IMR-90 (cell line): ENCODE results near the gene CCDC136.

Experiments
- CEBPB ChIP-seq: IDR thresholded peaks from 2 replicates; pipeline ENCODE4 v1.6.1; 2012; ENCODE audit warnings: low read depth, low read length, improper control_type of control experiment
- CHD1 ChIP-seq: IDR thresholded peaks from 2 replicates; pipeline ENCODE4 v1.6.1; 2012; ENCODE audit warnings: low read depth, low read length, improper control_type of control experiment
- CTCF ChIP-seq: conservative IDR thresholded peaks from 2 replicates; pipeline ENCODE4 v1.5.1; 2012; ENCODE audit warnings: mild to moderate bottlenecking, low read depth, low read length, improper control_type of control experiment
- MXI1 ChIP-seq: IDR thresholded peaks from 2 replicates; pipeline ENCODE4 v1.6.1; 2012; ENCODE audit warnings: low read depth, mild to moderate bottlenecking, low read length, moderate library complexity, borderline replicate concordance
- NFE2L2 ChIP-seq: fragments of 150-350 bp; IDR thresholded peaks from 2 replicates; pipeline ENCODE4 v1.6.1; 2016; ENCODE audit warnings: low read depth, mild to moderate bottlenecking, low read length
- POLR2A ChIP-seq: IDR thresholded peaks from 2 replicates; pipeline ENCODE4 v1.6.1; 2012; ENCODE audit warnings: mild to moderate bottlenecking, low read depth, low read length
- RAD21 ChIP-seq: IDR thresholded peaks from 2 replicates; pipeline ENCODE4 v1.6.1; 2012; ENCODE audit warnings: low read length, improper control_type of control experiment
- RCOR1 ChIP-seq: IDR thresholded peaks from 2 replicates; pipeline ENCODE4 v1.6.1; 2012; ENCODE audit warnings: mild to moderate bottlenecking, low read length, improper control_type of control experiment; ENCODE audit not compliant: insufficient replicate concordance
- SMC3 ChIP-seq: fragments of 150-350 bp; IDR thresholded peaks from 2 replicates; pipeline ENCODE4 v1.6.1; 2016; ENCODE audit warnings: low read depth, mild to moderate bottlenecking, antibody characterized with exemption, low read length, moderate library complexity
- USF2 ChIP-seq: fragments of 150-350 bp; IDR thresholded peaks from 2 replicates; pipeline ENCODE4 v1.6.1; 2017; ENCODE audit warnings: mild to moderate bottlenecking, antibody characterized with exemption, low read length, low read depth

- TF ChIP-seq CTCF (no peak), MXI1 (no peak), POLR2A (no peak), RCOR1 (no peak), CEBPB (no peak), SMC3 (no peak), NFE2L2 (no peak), CHD1 (no peak), USF2 (no peak), RAD21 (no peak)
Observed at GRCh38 chr7:128778946-128779345, 12.8 kb upstream of the CCDC136 start.
